GM19468 (cell line): ENCODE data around the gene DTNB.

Experiments used
- ATAC-seq: cut with Tn5 transposase; IDR thresholded peaks from one replicate; pipeline ENCODE4 v1.9.1; 2021; ENCODE audit warnings: mild to moderate bottlenecking, moderate library complexity, moderate number of reproducible peaks; ENCODE audit not compliant: unreplicated experiment; ENCODE audit errors: extremely low read depth

Gene DTNB

GRCh38 chr2:25362434-25363145 is 310.8 kb downstream of the DTNB start:
- ATAC-seq = peak; percentile 57

- peak; percentile 84 for ATAC-seq
Observed at GRCh38 chr2:25362049-25362433, 311.3 kb downstream of the DTNB start.

GRCh38 chr2:25361261-25362048 is 311.9 kb downstream of the DTNB start:
- ATAC-seq = no peak

- ATAC-seq = no peak
Observed at GRCh38 chr2:25358836-25359235, 314.5 kb downstream of the DTNB start.

GRCh38 chr2:25358249-25358815 is 315.0 kb downstream of the DTNB start:
- ATAC-seq = no peak

- no peak for ATAC-seq
Observed at GRCh38 chr2:25356088-25356487, 317.3 kb downstream of the DTNB start.

GRCh38 chr2:25355270-25355669 is 318.1 kb downstream of the DTNB start:
- ATAC-seq = no peak

- ATAC-seq = no peak
Observed at GRCh38 chr2:25354116-25354515, 319.3 kb downstream of the DTNB start.

GRCh38 chr2:25349397-25349796 is 324.0 kb downstream of the DTNB start:
- ATAC-seq = no peak

GRCh38 chr2:25347846-25348245 is 325.5 kb downstream of the DTNB start:
- ATAC-seq = no peak

- no peak for ATAC-seq
Observed at GRCh38 chr2:25347205-25347815, 326.1 kb downstream of the DTNB start.

- no peak for ATAC-seq
Observed at GRCh38 chr2:25343187-25343825, 330.1 kb downstream of the DTNB start.

- peak; percentile 79 for ATAC-seq
Observed at GRCh38 chr2:25342372-25343186, 330.8 kb downstream of the DTNB start.

GRCh38 chr2:25341753-25342371 is 331.5 kb downstream of the DTNB start, which contains the start of gene DNMT3A:
Gene DNMT3A, minus strand, starts transcription at chr2:25341925. Its CDS starts 27,941 bp downstream, at chr2:25313984.
- no peak for ATAC-seq

GRCh38 chr2:25341011-25341727 is 332.2 kb downstream of the DTNB start:
- ATAC-seq = no peak

GRCh38 chr2:25340181-25340921 is 333.0 kb downstream of the DTNB start:
- no peak for ATAC-seq

GRCh38 chr2:25339791-25340180 is 333.6 kb downstream of the DTNB start:
- no peak for ATAC-seq

- ATAC-seq = no peak
Observed at GRCh38 chr2:25339211-25339674, 334.1 kb downstream of the DTNB start.
